Neural progenitor cell (in vitro differentiated cells): Measurements from ENCODE around the gene ELF5. TPM values are rescaled to one million over a fixed set of nuclear protein-coding genes. Genes with fewer than 3 reads are reported as not detected.

Experiments
- DNase-seq: peaks from one replicate; pipeline ENCODE4 v3.0.0-alpha.2; 2016; ENCODE audit warnings: low spot score
- H2AFZ ChIP-seq: fragments of 200-600 bp; sonication (generic); replicated peaks from 2 replicates; pipeline ENCODE4 v1.6.1; 2016; ENCODE audit warnings: antibody characterized with exemption
- H3F3A ChIP-seq: fragments of 200-600 bp; sonication (generic); 2 replicates; pipeline ENCODE4 v1.6.1; 2016; ENCODE audit warnings: antibody characterized with exemption, low read depth
- H3K27ac ChIP-seq: fragments of 200-600 bp; sonication (generic); 2 replicates; pipeline ENCODE4 v1.5.1; 2016; ENCODE audit warnings: mild to moderate bottlenecking
- H3K27me3 ChIP-seq: fragments of 200-600 bp; sonication (generic); 2 replicates; pipeline ENCODE4 v1.6.1; 2016; ENCODE audit warnings: mild to moderate bottlenecking, moderate library complexity
- H3K36me3 ChIP-seq: fragments of 200-600 bp; sonication (generic); 2 replicates; pipeline ENCODE4 v1.5.1; 2016
- H3K4me1 ChIP-seq: fragments of 200-600 bp; sonication (generic); 2 replicates; pipeline ENCODE4 v1.6.1; 2016; ENCODE audit warnings: mixed run types
- H3K4me2 ChIP-seq: fragments of 200-600 bp; sonication (generic); 2 replicates; pipeline ENCODE4 v1.6.1; 2016
- H3K4me3 ChIP-seq: fragments of 200-600 bp; sonication (generic); 2 replicates; pipeline ENCODE4 v1.5.1; 2016
- H3K79me2 ChIP-seq: fragments of 200-600 bp; sonication (generic); 2 replicates; pipeline ENCODE4 v1.6.1; 2016; ENCODE audit warnings: low read depth
- H3K9ac ChIP-seq: fragments of 200-600 bp; sonication (generic); 2 replicates; pipeline ENCODE4 v1.6.1; 2016
- H3K9me3 ChIP-seq: fragments of 200-600 bp; sonication (generic); 2 replicates; pipeline ENCODE4 v1.5.1; 2016; ENCODE audit warnings: low read depth
- H4K20me1 ChIP-seq: fragments of 200-600 bp; sonication (generic); 2 replicates; pipeline ENCODE4 v1.6.1; 2016; ENCODE audit warnings: low read depth
- H3K27ac Mint-ChIP-seq: 3 replicates; pipeline ENCODE4 v1.8.0; 2021; ENCODE audit warnings: mixed read lengths
- H3K27me3 Mint-ChIP-seq: 2 replicates; pipeline ENCODE4 v1.8.0; 2022; ENCODE audit warnings: low read depth, mild to moderate bottlenecking, inconsistent platforms, moderate library complexity, mixed read lengths; ENCODE audit not compliant: insufficient read depth
- H3K36me3 Mint-ChIP-seq: 3 replicates; pipeline ENCODE4 v1.8.0; 2021; ENCODE audit warnings: mixed read lengths
- H3K4me1 Mint-ChIP-seq: 3 replicates; pipeline ENCODE4 v1.8.0; 2021; ENCODE audit warnings: mixed read lengths
- H3K4me3 Mint-ChIP-seq: 3 replicates; pipeline ENCODE4 v1.8.0; 2021; ENCODE audit warnings: mild to moderate bottlenecking, moderate library complexity, mixed read lengths
- H3K9me3 Mint-ChIP-seq: 3 replicates; pipeline ENCODE4 v1.8.0; 2020; ENCODE audit warnings: mixed read lengths
- CTCF ChIP-seq: fragments of 200-600 bp; sonication (generic); IDR thresholded peaks from 2 replicates; pipeline ENCODE4 v1.5.1; 2017; ENCODE audit warnings: antibody characterized with exemption, mild to moderate bottlenecking
- EZH2 ChIP-seq: fragments of 200-600 bp; sonication (generic); IDR thresholded peaks from 2 replicates; pipeline ENCODE4 v1.6.1; 2017; ENCODE audit warnings: antibody characterized with exemption, mild to moderate bottlenecking, moderate library complexity
- EZH2phosphoT487 ChIP-seq: fragments of 200-600 bp; sonication (generic); IDR thresholded peaks from 2 replicates; pipeline ENCODE4 v1.6.1; 2017; ENCODE audit warnings: antibody characterized with exemption
- total RNA-seq: library from RNA; depleted of rRNA; stranded (reverse); fragments of >200 nt; gene quantifications from 2 replicates; pipeline ENCODE4 v1.2.3, GENCODE V29; 2015; ENCODE audit warnings: low replicate concordance

The ELF5 gene
- total RNA-seq, 1 donor from 2014 or later = not detected

- H3K4me3 Mint-ChIP-seq = no peak overlapping the region
- H4K20me1 ChIP-seq = no peaks in the 10 kb centered on the region
- DNase-seq = no peak
- H3K9ac ChIP-seq = no peak overlapping the region
- H3K9me3 ChIP-seq = no peaks in the 10 kb centered on the region
- H3K27ac ChIP-seq = no peak overlapping the region
- H3K4me3 ChIP-seq = no peak overlapping the region
- no peaks in the 10 kb centered on the region for H3K9me3 Mint-ChIP-seq
- no peak overlapping the region for H3K27ac Mint-ChIP-seq
- no peaks in the 10 kb centered on the region for H3K4me1 ChIP-seq
- H3K36me3 ChIP-seq = no peaks in the 10 kb centered on the region
- H3K79me2 ChIP-seq = no peaks in the 10 kb centered on the region
- no peak overlapping the region for H3K4me2 ChIP-seq
- no peaks in the 10 kb centered on the region for H3K36me3 Mint-ChIP-seq
- H3K27me3 Mint-ChIP-seq = peaks cover 7% of the 10 kb centered on the region
- no peaks in the 10 kb centered on the region for H3F3A ChIP-seq
- no peak overlapping the region for H2AFZ ChIP-seq
- H3K27me3 ChIP-seq = no peaks in the 10 kb centered on the region
- no peaks in the 10 kb centered on the region for H3K4me1 Mint-ChIP-seq
- TF ChIP-seq EZH2phosphoT487 (no peak), EZH2 (no peak), CTCF (no peak)
Observed at GRCh38 chr11:34444428-34444827, 69.2 kb downstream of the ELF5 start.

DNA sequence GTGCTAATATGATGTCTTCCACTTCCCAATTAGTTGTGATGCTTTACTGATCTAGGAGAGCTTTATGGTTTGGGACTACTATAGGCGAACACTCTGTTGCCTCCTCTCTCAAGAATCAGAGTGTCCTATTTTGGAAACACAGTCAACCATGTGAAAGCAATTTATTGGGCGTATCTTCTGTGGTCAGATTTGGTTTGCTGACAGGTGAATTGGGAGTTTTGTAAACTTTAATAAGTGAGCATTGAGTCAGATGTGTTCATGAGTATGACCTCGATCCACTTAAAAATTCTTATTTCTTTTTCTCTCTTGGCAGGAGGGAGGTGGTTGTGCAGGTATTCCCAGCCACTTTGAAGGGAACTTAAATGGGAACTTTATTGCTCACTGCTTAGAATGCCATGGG is 70.5 kb downstream of the ELF5 start:
- no peak overlapping the region for H3K4me3 Mint-ChIP-seq
- H3K27ac Mint-ChIP-seq = no peak overlapping the region
- H3K4me1 Mint-ChIP-seq = no peaks in the 10 kb centered on the region
- Histone ChIP-seq H3K79me2 (no peaks in the 10 kb centered on the region), H3K4me3 (no peak overlapping the region), H3K27me3 (no peaks in the 10 kb centered on the region), H3K9me3 (no peaks in the 10 kb centered on the region), H2AFZ (no peak overlapping the region), H3K27ac (no peak overlapping the region), H3K4me2 (no peak overlapping the region), H3K4me1 (no peaks in the 10 kb centered on the region), H3K36me3 (no peaks in the 10 kb centered on the region), H3K9ac (no peak overlapping the region), H4K20me1 (no peaks in the 10 kb centered on the region), H3F3A (no peaks in the 10 kb centered on the region)
- no peak for DNase-seq
- no peak for TF ChIP-seq EZH2phosphoT487
- no peak for TF ChIP-seq EZH2
- no peak for TF ChIP-seq CTCF
- no peaks in the 10 kb centered on the region for H3K9me3 Mint-ChIP-seq
- peaks cover 7% of the 10 kb centered on the region for H3K27me3 Mint-ChIP-seq
- no peaks in the 10 kb centered on the region for H3K36me3 Mint-ChIP-seq

GRCh38 chr11:34441814-34442213 is 71.8 kb downstream of the ELF5 start:
- H3K9ac ChIP-seq = no peak overlapping the region
- Mint-ChIP-seq H3K36me3 (no peaks in the 10 kb centered on the region), H3K27me3 (peaks cover 7% of the 10 kb centered on the region), H3K9me3 (no peaks in the 10 kb centered on the region), H3K4me1 (no peaks in the 10 kb centered on the region), H3K27ac (no peak overlapping the region), H3K4me3 (no peak overlapping the region)
- H3K36me3 ChIP-seq = no peaks in the 10 kb centered on the region
- H3K27me3 ChIP-seq = no peaks in the 10 kb centered on the region
- no peaks in the 10 kb centered on the region for H3F3A ChIP-seq
- H3K9me3 ChIP-seq = no peaks in the 10 kb centered on the region
- no peak for DNase-seq
- H2AFZ ChIP-seq = no peak overlapping the region
- H3K27ac ChIP-seq = no peak overlapping the region
- no peak for TF ChIP-seq EZH2phosphoT487
- TF ChIP-seq EZH2 = no peak
- TF ChIP-seq CTCF = no peak
- H4K20me1 ChIP-seq = no peaks in the 10 kb centered on the region
- no peak overlapping the region for H3K4me3 ChIP-seq
- H3K4me1 ChIP-seq = no peaks in the 10 kb centered on the region
- H3K4me2 ChIP-seq = no peak overlapping the region
- H3K79me2 ChIP-seq = no peaks in the 10 kb centered on the region
